Activated naive CD4-positive, alpha-beta T cell treated with anti-CD3 and anti-CD28 coated beads, Interleukin-2, amount 50 U/mL, for 16 hours (primary cell): ENCODE data around the gene EPPIN.

Experiments
- DNase-seq: peaks from one replicate; pipeline ENCODE4 v3.0.0-alpha.2; 2020

The EPPIN gene

DNA sequence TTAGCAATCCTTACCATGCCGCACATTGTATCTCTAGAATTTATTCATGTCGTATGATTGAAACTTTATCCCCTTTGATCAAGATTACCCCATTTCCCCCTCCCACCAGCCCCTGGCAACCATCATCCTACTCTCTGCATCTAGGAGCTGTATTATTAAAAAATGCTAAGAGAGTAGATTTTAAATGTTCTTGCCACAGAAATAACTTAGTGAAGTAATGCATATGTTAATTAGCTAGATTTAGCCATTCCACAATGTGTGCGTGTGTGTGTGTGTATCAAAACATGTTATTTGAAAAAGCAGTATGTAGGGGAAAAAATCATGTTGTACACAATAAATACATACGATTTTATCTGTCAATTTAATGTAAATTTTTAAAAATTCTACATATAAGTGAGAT lies 19.9 kb downstream of the EPPIN start:
- DNase-seq = no peak

DNA sequence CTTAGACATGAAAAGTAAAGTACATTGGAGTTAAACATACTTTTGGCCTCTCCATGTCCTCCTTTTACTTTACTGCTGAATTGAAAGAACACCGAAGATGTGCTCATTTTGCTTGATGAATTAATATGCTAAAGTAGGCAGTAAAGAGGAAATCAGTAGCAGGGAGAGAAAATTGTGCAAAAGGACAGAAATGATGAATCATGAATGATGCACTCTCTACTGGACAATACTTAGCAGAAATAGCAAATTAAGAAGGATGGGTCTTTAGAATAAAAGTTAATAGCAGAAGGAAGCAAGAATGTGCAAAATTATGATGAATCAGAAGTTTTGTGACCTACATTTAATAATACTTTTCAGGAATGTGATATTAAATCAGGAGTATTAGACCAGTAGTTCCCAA lies 23.4 kb downstream of the EPPIN start:
- DNase-seq = no peak

DNA sequence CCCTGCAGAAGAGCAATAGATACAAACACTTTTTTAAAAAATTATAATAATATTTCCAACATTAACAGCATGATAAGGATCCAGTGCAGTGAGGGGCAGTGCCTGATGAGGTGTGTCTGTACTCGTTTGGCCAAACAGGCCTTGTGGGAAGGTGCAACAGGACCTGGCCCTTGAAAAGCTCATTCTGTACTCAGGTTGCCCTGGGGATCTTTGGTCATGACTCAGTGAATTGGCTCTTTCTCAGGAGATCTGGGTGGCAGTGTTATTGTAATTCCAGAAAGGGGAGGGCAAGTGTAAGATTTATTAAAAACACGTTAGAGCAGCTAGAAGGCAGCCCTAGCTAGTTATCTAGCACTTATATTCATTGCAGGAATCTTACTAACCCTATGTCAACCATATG lies 28.9 kb downstream of the EPPIN start:
- DNase-seq = no peak

DNA sequence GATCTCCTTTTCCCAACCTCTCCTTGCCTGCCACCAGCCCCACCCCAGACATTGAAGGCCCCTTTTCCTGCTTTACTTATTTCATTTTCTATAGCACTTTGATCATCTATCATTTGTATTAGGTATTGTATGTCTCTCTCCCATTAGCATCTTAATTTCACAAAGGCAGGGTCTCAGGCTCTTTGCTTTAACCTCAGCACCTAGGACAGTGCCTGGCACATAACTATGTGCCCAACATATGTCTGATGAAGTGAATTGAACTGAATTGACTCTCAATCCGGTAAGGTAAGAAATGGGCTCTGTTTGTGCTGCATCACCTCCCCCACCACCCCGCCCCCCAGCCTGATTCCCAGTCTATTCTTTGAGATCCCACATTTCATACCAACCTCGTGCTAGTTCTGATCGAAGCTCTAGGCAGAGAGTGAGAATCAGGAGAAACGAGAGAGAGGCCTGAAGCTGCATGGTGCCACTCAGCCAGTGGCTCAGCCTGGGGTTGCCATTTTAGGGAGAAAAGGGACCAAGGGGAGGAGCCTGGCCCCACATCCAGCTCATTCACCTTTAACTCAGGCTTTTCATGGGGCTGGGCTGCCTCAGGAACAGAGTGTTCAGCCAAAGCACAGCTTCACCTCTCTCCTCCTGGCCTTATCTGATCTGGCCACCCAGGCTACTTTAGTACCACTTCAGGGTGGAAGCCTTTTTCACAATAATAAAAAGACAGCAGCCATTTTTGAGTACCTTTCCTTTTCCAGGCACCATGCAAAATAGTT lies 31.9 kb downstream of the EPPIN start, which contains the start of gene SPINT3:
SPINT3 (minus strand) TSS at position 476 of the 767 bp plus-strand sequence; CDS start at position 462, 14 bp downstream.
- no peak for DNase-seq

DNA sequence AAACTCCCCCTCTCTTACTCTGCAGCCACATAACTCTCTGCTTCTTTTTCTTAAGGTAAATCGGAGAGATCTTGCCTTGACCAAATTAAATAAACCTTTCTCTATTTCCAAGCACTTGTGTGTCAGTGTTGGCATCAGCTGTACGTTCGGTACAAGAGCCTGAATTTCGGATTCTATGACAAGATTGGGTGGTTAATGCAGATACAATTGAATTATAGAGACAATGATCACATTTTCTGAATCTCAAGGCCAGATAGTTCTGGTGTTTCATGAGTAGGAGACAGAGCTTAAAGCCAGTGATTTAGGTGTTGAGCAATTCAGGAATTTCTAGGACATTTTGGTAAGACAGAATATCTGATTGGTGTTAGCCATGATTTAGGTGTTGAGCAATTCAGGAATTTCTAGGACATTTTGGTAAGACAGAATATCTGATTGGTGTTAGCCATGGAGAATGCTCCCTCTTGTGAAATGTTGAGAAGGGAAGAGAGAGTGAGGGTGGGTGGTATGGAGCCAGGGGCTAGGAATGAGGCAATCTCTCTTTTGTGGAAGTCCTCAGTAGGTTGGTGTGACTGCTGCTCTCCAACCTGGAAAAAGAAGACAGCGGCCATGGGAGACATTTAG lies 36.8 kb downstream of the EPPIN start:
- DNase-seq = no peak

DNA sequence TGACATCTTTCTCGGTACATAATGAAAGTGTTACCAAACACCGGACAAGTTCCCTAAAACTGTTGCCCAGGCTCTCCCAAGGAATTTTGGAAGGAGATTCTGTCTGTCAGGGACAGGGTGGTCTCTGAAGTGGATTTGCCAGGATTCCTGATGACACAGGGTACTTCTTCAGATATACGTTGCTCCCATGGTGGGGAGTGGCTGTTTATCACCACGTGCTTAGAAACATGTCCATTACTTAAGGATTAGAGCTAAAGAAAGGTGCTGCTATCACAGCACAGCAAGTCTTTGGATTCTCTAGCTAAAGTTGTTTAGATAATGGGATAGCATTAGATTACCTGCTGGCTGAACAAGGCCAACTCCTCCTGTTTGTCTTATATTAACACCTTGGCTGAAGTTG lies 38.1 kb downstream of the EPPIN start:
- DNase-seq = no peak

DNA sequence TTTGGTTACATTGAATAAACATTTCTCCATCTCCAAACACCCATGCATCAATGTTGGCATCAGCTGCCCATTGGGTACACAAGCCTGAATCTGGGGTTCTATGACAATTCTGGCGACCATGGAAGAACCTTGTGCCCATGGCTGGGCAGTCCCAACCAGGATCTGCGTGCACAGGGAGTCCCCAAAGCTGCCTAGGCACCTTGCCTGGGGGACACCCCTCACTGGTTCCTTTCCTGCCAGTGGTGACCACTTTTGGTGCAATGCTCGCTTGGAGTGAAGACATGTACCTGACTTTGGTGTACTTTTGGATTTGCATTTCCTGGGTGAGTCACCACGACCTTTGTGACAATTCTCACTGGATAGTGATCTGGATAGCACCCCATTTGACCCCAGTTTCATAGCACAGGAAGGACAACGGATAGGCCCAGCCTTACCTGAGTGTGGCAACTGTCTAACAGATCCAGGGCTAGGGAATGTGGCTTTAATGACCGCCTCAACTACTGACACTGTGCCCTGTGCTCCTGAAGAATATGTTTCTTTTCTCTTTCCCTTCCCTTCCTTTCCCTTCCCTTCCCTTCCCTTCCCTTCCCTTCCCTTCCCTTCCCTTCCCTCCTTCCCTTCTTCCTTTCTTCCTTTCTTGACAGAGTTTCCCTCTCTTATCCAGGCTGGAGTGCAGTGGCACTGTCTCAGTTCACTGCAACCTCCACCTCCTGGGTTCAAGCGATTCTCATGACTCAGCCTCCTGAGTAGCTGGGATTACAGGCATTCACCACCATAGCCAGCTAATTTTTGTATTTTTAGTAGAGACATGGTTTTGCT lies 38.9 kb downstream of the EPPIN start:
- no peak for DNase-seq

DNA sequence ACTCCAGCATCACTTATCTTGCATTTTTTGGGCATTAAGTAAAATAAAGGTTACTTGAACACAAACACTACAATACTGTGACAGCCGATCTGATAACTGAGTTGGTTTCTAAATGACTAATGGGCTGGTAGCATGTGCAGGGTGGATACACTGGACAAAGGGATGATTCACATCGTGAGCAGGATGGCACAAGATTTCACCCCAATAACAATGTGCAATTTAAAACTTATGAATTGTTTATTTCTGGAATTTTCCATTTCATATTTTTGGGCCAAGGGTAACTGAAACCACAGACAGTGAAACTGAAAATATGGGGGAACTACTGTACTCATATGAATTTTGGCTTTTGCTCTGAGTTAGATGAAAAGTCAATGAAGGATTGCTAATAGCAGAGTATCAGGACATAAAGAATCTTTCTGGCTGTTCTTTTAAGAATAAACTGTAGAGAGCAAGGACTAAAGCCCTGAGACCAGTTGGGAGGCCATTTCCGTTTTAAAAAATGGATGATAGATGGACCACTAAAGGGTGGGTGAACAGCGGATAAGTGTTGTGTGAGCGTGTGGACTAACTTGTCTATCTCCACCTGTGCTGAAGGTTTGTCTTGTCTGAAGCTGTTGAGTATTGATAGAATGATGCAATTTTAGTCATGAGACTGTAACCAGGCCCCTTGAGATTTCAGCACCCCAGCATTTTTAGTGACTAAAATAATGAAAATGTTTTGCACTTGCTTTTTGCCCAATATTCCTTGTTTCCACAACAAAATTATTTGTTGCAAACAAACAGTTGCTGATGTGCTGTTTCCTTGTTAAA lies 40.0 kb downstream of the EPPIN start:
- DNase-seq = no peak

DNA sequence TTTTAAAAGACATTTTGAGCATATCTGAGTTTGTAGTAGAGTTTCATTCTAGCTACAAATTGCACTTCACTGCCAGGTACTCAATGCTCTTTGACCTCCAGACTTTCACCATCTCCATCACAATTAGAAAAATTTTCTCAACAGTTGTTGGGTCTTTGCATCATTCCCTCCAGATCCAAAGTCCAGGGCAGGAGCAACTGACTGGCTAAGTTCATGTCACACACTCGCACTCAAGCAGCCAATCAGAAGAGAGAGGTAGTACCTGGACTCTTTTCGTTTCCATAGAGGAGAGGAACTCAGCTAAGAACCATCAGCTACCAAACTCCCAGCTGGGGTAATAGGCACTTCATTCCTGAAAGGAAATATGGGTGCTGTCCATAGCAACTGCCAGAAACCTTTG lies 40.8 kb downstream of the EPPIN start:
- DNase-seq = no peak

DNA sequence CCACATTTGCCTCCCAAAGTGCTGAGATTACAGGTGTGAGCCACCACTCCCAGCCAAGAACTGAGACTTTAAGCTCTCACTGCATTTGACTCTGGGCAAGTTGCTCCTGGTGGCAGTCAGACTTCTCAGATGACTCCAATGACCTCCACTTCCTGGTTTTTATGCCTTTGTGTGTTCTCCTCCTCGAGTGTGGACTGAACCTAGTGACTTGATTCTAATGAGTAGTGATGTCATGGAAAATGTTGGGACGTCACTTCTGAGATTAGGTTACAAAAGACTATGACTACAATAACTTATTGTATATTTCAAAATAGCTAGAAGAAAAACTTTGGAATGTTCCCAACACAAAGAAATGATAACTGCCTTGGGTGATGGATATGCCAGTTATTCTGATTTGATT lies 43.8 kb downstream of the EPPIN start:
- no peak for DNase-seq

DNA sequence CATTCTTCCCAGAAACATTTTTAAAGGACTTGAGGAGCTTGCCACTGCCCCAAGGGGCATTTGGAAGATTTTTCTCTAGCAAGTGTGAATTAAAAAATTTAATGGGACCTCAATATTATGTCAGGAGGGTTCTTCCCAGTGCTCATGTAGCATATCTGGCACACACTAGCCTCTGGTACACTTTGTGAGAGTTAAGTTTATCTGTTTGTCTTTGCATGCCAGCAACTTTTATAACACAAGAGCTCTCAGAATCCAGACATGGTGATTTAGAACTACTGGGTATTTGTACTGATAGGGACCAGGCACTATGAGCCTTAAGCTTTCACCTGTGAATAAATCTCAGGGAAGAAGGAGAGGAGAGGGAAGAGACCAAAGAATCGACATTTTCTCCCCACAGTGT lies 44.6 kb downstream of the EPPIN start:
- DNase-seq = no peak

DNA sequence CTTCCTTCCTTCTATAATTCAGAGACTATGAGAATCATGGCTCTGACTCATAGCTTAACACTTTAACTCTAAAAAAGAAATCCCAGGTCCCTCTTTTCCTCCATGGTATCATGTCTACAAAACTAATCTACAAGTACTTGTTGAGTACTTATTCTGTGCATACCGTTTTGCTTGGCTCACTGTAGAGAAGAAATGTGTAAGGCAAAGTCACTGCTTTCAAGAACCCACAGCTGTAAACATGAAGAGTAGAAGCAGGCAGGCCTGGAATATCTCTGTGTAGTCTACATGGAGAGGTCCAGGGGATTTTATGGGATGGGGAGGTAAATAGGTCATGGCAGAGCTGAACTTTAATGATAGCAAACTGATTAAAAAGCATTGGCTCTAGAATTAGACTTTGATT lies 45.6 kb downstream of the EPPIN start:
- no peak for DNase-seq

DNA sequence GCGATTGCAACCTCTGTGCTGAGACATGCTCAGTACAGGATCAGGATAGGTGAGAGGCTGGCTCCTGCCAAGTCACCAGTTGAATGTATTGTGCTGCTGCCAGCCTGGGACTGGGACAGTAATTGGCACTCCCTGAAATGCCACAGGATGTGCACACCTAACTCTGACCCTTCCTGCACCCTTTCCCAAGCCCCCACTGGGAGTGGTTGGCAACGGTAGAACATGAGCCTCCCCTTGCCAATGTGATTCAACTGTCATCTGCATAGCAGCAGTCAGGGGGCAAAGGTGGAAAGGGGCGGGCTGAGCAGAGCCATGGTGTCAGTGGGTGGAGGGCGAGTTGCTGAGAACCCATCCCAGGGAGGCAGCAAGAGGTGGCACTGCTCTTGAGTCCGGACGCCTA lies 47.2 kb downstream of the EPPIN start:
- DNase-seq = no peak

DNA sequence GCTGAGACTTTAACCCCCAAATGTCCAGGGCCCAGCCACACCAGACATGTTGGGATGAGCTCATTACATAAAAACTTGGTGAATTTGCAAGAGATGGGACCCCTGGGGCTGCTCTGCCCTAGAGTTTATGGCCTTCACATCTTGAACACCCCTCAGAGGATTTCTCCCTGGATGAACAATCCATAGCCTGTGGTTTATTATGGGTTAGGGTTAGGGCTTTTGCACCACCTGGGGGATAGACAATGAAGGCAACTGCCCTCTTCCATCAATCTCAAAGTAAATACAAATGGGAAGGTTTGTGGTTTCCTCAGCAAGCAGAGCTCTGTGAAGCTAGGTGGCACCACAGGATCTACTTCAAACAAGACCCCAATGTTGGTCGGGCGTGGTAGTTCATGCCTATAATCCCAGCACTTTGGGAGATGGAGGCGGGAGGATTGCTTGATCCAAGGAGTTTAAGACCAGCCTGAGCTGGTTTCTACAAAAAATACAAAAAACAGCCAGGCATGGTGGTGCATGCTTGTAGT lies 49.2 kb downstream of the EPPIN start:
- DNase-seq = no peak

DNA sequence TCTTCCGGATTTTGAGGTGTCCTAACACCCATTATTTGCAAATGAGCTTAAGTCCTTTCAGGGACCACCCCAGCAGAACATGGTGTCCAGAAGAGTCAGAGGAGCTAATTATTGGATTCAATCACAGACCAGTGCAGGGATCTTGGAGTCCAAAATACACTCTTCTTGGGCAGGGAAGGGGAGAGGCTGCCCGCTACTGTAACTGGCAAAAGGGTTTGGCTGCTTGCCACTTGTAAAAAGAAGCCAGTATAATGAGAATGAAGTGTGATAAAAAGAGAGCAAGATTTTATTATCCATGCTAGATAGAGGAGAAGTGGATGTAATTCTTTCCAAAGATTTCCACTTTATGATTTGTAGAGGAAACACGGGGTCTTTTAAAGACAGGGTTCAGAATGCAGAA lies 51.0 kb downstream of the EPPIN start:
- DNase-seq = no peak

DNA sequence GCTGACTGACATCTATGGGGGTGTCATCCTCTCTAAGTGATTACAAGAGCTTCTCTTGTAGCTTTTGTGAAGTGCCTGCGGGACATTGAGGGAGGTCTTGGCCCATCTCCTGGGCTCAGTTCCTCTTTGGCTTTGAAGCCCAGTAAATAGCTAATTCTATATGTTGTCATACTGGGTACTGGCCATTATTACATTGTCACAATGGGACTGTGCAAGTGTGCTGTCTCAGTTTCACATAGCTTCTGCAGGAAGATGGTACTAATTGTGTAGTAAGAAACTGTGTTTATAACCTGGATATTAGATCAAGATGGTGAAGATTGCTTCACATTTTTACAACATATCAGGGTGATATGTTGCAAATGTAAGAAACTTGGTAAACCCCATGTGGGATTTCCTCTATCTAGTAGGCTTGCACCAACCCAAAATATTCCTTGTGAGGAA lies 51.7 kb downstream of the EPPIN start:
- DNase-seq = no peak
